GM15510 (cell line): Measurements from ENCODE around the gene GNAL.

Source experiments
- POLR2A ChIP-seq: IDR thresholded peaks from 3 replicates; pipeline ENCODE4 v1.6.1; 2011; ENCODE audit warnings: borderline replicate concordance; ENCODE audit not compliant: insufficient read length; ENCODE audit errors: extremely low read depth

Gene GNAL

DNA sequence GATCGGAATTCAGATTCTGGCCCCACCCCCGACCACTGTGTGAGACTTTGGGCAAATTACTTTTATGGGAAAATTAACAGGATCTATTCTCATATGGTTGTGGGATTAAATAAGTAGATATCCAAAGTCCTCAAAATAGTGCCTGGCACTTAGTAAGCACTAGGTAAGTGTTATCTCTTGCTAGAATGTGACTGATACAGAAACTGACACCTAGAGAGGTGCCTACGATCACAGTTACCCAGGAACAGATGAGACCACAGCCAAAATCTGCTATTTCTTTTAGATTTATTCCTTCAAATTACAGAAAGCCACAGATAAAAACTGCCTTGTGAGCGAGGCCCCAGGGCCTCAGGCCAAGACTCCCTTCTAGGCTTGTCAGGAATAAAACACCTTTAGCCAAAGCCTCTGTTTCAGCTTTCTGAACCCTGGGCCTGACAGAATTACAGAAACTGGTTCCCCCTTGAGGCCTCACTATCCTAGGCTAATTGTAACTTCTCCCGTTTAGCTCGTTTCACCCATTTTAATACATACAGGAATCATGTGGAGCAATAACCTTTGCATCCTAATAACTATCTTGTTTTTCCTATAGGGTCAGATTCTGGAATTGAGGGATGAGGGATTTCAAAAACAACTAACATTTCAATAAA is 139.8 kb downstream of the GNAL start:
- no peak for TF ChIP-seq POLR2A

DNA sequence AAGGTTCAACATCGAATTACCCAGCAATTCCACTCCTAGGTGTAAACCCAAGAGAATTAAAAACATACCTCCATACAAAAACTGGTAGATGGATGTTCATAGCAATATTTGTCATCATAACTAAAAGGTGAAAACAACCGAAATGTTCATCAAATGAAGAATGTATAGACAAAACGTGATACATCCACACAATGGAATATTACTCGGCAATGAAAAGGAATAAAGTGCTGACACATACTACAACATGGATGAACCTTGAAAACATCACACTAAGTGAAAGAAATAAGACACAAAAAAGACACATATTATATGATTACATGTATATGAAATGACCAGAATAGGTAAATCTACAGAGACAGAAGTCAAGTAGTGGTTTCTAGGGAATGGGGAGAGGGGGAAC is 141.5 kb downstream of the GNAL start:
- no peak for TF ChIP-seq POLR2A

DNA sequence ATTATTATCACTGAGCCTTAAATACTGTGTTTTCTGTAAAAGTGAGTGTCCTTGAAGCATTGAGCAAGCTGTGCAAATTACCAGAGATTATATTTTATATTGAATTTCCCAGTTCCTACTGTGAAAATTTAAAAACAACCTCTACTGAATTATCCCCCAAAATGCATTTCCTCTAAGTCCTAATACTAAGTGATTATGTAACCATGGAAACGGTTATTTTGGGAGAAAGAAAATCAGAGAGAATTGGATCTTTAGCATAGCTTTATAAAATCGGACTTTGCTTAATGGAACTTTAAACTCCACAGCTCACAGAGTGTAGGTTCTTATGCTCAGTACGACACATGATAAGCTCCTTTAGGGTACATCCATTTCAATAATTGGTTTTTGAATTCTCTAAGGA is 142.9 kb downstream of the GNAL start:
- TF ChIP-seq POLR2A, result no peak

DNA sequence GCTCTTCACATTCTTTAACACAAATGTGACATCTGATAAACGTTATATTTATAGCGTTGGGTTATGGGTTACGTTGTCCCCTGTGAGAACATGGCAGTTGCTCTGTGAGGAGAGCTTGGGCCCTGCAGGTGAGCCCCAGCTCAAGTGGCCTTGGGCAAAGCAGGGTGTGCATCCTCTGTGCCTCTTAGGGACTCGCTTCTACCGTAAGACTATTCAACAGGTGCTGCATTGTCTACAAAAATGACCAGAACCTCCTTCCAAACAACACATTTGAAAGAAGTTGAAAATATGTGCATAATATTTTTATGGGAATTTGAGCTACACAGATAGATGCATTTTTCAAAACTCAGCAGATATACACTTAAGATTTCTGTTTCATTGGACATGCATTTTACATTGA is 145.7 kb downstream of the GNAL start:
- no peak for TF ChIP-seq POLR2A

DNA sequence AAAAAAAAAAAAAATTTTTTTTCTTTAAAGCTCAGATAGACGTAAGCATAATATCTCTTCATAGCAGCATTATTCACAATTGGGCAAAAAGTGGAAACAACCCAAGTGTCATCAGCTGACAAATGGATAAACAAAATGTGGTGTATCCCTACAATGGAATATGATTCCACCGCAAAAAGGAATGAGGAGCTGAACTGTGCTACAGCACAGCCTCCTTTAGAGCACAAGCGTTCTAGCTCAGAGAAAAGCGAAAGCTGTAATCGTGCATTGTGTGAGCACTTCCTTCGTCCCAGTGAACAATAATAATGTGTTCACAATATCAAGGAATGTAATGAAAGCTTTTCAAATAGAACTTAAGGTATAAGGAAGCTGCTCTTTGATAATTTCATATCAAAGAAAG is 150.5 kb downstream of the GNAL start:
- no peak for TF ChIP-seq POLR2A

DNA sequence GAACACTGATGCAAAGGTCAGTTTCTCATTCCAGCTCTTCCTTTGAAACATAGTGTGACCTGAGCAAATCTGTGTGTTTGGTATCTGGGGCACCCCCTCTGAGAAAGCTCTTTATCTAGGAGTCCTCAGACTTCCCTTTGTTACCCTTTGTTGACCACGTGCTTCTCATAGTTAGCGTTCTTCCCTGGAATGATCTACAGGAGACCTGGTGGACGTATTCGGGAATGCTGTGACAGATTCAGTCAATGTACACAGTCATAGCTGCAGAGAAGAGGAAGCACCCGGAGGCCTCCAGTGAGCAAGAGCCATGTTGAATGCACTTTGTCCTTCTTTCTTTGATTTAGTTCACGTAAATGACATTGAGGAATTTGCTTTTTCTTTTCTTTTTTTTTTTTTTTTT is 151.4 kb downstream of the GNAL start:
- TF ChIP-seq POLR2A, result no peak

DNA sequence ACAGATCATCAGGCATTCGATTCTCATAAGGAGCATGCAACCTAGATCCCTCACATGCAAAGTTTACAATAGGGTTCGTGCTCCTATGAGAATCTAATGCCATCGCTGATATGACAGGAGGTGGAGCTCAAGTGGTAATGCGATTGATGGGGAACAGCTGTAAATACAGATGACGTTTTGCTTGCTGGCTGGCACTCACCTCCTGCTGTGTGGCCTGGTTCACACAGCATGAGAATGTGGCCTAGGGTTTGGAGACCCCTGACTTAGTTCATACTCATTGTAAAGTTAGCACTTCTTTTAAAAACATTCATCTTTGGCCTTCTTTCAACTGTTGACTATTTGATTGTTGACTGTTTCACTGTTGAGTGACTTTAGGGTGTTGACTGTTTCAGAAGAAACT is 153.5 kb downstream of the GNAL start:
- TF ChIP-seq POLR2A, result no peak

DNA sequence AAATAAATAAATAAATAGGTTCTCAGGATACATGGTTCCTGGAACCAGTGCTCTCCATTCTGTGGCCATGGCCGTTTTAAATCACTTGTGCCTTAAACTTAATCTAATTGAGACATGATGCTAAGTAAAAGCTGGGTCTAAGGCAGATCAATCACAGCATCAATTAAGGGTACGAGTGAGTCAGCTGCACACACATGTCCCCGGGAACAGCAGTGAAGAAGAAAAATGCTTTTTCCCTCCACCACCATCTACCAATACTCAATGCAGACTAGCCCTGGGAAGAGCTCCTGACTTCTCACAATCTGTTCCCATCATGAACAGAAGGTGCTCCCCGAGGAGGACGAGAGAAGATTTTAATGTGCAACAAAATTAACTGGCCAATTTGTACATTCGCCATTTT is 155.4 kb downstream of the GNAL start:
- TF ChIP-seq POLR2A, result no peak

DNA sequence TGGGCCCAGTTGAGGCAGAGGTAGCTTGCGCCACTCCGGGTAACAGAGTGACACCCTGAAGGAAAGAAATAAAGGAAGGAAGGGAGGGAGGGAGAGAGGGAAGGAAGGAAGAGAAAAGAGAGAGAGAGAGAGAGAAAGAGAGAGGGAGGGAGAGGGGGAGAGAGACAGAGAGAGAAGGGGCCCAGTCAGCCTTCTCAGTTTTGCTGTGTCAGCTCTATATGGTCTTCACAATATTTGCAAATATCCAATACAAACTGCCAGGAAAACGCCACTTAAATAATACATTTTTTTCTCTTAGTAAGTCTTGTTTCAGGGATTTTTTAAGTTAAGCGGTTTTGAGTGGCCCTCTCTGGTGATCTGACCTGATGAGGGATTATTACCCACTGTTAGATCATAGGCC is 156.6 kb downstream of the GNAL start:
- no peak for TF ChIP-seq POLR2A

DNA sequence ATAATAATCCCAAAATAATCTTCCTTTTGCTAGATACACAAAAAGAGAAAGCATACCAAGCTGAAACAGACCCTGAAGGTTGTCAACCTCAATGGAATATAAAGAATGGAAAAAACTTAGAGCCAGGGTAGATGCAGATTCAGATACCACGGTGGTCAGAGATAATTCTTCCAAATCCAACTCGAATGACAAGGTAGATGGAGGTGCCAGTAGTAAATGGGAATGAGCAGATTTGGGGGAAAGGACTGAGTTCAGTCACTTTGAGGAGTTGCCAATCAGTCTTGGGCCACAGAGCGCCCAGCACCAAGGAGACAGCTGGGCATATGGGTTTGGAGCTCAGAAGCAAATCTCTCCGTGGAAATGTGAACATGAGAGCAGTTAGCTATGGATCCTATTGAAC is 158.7 kb downstream of the GNAL start:
- TF ChIP-seq POLR2A, result no peak

DNA sequence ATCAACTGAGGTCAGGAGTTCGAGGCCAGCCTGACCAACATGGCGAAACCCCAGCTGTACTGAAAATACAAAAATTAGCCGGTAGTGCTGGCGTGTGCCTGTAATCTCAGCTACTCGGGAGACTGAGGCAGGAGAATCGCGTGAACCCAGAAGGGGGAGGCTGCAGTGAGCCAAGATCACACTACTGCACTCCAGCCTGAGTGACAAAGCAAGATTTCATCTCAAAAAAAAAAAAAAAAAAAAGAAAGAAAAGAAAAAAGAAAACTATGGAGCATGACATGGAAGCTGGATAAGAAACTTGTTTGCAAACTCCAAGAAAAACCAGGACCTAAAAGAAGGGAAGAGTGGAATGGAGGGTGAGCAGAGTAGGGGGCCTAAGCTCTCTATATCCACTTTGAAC is 160.2 kb downstream of the GNAL start:
- no peak for TF ChIP-seq POLR2A

DNA sequence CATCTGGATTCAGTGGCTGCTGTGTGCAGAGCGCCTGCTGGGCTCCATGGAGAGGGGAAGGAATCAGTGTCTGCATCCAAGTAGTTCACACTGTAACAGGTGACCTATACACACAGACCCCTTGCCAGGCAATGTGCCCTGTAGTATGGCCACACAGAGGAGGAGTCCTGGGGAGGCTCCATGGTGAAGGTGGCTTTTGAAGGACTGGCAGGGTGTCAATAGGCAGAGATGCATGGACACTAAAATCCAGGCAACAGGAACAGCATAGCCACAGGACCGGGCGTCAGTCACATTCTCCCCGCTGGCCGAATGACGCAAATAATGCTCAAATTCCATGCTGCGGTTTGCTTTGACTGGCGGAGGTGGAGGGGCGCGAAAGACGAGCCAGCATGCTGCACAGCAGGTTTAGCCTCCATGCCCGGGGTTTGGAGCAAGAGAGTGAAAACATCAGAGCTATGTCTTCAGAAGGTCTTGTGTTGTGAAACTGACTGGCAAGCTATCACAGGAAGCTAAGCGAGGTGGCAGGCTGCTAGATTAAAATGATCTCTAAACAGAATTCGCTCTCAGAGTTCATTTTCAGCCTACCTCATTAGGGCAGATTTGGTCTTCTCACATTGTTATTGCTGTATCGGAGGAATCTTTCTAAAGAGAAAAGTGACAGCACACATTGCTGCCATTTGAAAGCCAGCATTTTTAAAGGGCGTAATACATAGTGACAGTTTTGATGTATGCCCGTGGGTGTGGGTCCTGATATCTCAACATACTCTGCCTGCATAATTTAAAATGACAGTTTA is 161.0 kb downstream of the GNAL start:
- TF ChIP-seq POLR2A, result no peak

DNA sequence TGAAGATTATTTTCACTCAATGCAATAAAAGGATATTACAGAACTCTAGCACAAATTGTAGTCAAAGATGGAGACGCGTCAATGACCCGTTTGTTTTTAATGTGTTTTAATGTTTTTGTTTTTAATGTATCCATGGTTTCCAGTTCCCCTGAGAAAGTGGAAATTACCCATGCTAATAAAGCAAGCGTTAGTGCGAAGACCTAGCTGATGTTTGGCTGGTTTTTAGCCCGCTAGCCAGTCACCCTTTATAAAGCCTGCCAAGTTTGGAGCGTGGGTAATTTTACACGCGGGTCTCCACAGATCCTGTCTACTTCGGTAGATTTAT is 161.7 kb downstream of the GNAL start:
- TF ChIP-seq POLR2A, result no peak

DNA sequence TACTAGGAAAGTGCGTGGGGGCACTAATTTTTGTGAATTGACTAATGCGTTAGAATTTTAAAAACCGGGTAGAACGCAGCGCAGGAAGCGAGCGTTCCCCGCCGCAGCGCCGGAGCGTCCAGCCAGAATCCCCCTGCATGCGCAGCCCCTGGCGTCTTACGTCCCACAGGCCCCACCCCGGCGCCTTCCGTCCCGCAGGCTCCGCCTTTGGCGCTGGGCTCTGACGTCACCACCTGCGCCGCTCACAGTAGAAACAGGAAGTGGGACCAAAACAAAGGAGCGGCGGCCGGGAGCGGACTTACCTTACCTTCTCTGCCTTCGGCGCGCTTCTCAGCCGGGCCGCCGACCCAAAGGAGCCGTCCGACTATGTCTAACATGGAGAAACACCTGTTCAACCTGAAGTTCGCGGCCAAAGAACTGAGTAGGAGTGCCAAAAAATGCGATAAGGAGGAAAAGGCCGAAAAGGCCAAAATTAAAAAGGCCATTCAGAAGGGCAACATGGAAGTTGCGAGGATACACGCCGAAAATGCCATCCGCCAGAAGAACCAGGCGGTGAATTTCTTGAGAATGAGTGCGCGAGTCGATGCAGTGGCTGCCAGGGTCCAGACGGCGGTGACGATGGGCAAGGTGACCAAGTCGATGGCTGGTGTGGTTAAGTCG is 162.2 kb downstream of the GNAL start, which contains the start of gene CHMP1B:
Gene CHMP1B, plus strand, starts transcription at position 268 of the 660 bp plus-strand sequence. Its CDS starts 99 bp downstream, at position 367.
- peak; percentile 96 for TF ChIP-seq POLR2A

DNA sequence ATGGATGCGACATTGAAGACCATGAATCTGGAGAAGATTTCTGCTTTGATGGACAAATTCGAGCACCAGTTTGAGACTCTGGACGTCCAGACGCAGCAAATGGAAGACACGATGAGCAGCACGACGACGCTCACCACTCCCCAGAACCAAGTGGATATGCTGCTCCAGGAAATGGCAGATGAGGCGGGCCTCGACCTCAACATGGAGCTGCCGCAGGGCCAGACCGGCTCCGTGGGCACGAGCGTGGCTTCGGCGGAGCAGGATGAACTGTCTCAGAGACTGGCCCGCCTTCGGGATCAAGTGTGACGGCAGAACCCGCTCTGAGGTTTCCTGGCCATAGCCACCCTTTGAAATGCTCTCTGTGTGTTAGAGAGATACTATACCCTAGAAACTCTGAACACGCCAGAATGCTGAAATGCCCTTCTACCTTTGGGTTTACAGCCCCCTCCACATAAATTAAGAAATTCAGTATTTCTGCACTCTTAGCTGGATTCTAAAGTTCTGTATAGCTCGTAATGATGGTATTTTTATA is 162.8 kb downstream of the GNAL start:
- TF ChIP-seq POLR2A, result no peak
